GM19468 (cell line): ENCODE data around the gene HSD17B7.
"Not testable (repeated sequence)": the region's sequence is repeated elsewhere in the genome, so short reads cannot be mapped to it uniquely, and the experiment has no call there.

Experiments
- ATAC-seq: cut with Tn5 transposase; IDR thresholded peaks from one replicate; pipeline ENCODE4 v1.9.1; 2021; ENCODE audit warnings: mild to moderate bottlenecking, moderate library complexity, moderate number of reproducible peaks; ENCODE audit not compliant: unreplicated experiment; ENCODE audit errors: extremely low read depth

Gene HSD17B7

DNA sequence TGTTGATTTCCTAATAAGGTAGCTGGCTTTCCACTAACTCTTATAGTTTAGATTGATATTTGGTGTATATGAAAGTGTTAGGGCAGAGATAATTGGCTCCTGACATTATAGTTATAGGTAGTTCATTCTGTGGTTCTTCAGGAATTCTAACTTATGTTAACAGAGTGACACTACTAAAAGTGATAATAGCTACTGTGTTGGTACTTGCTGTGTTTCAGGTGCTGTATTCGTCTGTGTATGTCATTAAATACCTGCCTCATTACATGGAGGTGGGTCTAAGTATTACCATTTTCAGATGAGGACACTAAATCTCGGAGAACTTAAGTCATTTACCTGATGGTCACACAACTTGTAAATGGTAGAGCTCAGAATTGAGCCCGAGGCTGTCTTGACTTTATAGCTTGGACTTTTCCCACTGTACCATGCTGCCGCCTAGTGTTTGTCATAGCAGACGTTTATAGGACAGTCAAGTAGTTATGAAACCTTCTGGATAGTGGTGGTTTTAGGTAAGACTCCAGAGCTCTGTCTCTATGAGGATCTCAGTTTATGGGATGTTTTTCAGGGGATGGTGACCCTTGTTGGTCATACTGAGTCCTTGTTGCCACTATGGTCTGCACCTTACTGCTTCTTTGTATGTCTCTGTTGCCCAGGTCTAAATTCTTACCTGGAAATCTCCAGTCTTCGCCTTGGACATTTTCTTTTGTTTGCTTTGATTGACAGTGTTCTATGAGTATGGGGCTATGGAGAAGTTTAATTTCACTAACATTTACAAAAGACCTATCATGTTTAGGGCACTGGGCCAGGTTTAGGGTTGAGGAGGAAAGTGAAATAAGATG is 9.7 kb downstream of the HSD17B7 start:
- not testable (repeated sequence) for ATAC-seq

DNA sequence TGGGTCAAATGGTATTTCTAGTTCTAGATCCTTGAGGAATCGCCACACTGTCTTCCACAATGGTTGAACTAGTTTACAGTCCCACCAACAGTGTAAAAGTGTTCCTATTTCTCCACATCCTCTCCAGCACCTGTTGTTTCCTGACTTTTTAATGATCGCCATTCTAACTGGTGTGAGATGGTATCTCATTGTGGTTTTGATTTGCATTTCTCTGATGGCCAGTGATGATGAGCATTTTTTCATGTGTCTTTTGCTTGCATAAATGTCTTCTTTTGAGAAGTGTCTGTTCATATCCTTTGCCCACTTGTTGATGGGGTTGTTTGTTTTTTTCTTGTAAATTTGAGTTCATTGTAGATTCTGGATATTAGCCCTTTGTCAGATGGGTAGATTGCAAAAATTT is 17.0 kb downstream of the HSD17B7 start:
- not testable (repeated sequence) for ATAC-seq

DNA sequence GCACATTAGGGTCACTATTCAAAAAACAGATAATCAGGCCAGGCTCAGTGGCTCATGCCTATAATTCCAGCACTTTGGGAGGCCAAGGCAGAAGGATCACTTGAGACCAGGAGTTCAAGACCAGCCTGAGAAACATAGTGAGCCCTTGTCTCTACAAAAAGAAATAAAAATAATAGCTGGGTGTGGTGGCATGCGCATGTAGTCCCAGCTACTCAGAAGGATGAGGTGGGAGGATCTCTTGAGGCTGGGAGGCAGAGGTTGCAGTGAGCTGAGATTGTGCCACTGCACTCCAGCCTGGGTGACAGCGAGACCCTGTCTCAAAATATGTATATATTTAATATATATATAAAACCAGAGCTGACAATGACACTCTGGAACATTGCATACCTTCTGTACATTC is 21.9 kb downstream of the HSD17B7 start:
- not testable (repeated sequence) for ATAC-seq

DNA sequence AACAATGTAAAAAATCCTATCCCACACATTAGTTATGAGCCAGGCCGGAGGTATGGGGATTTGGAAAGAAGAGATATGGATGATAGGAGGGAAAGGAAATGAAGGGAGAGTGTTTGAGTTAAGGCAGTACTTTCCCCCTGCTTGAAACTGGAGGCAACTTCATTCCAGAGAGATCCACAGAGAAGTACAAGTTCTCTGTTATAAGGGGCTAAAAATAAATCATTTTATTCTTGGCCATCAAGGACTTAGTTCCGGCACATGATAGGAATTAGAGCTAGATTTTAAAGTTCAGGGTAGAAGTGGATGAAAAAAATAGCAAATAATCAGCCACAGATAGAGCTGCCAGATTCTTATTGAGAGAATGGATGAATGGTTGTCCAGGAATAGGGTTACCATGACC is 27.6 kb downstream of the HSD17B7 start:
- not testable (repeated sequence) for ATAC-seq

DNA sequence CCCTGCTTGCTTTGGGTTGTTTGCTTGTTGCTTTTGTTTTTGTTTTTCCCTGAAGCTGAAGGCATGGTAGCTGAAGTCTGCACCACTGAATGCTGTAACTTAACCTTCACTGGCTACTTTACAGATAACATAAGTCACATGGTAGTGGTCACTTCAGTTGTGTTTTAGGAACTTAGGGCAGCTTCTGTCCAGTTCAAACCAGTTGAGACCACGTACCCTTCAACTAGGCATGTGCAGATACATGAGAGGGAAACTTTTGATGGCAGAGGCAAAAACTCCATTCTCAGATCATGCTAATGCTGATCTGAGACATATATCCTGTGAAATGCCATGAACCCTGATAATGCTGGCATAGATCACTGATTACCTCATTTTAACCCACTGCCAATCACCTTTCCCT is 28.2 kb downstream of the HSD17B7 start:
- ATAC-seq = not testable (repeated sequence)

DNA sequence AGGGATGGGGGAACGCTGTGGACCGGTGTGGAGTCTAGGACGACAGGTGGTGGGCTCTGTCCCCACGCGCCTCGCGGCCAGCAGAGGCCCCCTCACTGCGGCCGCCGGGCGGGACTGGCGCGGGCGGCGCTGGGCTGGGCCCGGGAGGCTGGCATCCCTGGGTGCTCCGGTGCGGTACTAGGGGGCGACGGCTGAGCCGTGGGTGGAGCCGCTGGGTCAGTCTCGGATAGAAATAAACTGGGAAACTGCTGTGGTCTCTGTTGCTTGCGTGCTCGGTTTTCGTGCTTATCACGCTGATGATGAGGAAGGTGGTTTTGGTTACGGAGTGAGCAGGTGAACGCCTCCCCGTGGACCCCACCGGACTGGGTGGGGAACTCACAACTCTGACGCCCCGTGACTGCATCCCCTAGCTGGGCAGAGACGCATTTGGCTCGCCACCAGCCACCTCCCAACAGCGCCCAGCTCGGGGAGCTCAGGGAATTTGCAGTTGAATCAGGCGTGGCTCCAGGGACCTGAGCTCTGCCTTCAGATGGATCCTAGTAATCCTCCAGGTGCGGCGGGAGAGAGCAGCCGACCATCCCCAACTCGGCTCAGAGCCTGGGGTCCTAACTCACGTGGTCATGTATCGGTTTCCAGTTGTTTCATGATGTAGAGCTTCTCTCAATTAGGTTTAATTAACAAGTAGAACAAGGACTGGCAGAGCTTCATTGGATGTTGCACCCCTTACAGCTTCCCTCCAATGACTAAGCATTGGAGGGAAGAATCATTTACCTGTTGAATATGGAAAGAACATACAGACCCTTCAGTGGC is 32.1 kb downstream of the HSD17B7 start:
- ATAC-seq = no peak

DNA sequence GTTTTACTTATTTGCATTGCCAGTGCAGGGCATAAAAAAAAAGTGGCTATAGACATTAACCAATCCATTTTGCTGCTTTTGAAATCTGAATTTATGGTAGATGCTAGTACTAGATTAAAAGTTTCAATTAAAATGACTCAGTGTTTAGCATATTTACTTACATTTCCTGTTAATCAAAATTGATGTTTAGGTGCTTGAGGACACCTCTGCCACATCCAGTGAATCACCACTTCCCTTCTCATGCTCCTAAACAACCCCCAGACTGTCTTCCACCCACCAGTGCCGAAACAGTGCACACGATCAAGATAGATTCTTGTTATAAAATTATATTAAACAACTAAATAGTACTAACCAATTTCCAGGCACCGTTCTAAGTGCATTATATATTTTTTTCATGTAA is 32.7 kb downstream of the HSD17B7 start:
- no peak for ATAC-seq

DNA sequence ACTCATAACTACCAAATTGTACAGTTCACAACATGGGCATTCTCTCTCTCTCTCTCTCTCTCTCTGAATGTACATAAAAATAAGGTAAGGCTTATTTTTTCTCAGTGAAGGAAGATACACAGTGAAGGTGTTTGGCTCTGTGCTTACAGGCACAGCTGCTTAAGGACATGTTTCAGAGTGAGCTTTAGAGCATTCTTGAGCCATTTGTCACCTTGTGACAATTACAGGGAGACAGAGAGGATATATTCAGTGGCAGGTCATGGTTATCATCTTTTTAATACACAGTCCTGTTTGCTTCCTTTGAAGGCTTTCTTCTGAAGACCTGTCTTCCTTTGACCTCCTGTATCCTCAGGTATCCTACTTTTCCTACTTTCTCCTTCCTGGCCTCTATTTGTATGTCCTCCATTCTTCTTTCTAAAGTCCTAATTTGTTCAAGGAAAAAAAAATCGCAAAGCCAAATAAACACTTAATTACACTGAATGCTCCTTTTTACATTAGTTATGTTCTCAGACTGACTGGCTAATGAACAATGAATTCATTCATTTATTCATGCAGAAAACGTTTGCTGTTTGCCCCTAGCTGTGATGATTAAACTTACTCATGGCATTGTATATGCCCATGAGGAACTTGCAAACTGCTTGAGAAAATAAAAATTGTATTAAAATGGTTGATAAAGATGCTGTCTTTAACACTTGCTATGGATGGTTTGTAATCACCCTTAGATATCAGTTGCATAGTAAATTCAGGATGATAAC is 33.4 kb downstream of the HSD17B7 start:
- no peak for ATAC-seq

DNA sequence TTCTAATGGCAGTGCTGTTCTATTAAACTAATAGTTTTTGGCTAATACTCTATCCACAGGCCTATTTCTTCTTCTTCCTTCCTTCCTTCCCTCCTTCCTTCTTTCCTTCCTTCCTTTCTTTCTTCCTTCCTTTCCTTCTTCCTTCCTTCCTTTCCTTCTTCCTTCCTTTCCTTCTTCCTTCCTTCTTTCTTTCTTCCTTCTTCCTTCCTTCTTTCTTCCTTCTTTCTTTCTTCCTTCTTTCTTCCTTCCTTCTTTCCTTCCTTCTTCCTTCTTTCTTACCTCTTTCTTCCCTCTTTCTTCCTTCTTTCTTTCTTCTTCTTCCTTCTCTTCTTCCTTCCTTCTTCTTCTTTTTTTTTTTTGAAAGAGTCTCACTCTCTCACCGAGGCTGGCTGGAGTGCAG is 38.8 kb downstream of the HSD17B7 start:
- no peak for ATAC-seq

DNA sequence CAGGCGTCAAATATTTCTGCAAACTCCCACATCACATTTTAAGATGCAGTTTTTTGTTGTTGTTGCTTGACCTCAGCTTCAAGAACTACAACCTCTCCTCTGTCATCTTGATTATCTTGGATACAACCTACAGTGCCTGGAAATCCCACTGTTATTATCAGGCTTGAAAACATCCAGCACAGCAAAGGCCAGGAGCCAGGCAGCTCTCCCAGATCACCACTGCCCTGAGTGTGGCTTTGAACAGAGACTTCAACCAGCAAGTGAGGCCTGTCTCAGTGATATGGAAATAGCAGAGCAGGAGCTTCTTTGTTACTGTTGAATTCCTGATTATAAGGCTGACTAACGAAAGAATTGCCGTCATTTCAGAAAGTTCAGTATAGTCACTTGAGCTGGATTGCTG is 42.0 kb downstream of the HSD17B7 start:
- no peak for ATAC-seq

DNA sequence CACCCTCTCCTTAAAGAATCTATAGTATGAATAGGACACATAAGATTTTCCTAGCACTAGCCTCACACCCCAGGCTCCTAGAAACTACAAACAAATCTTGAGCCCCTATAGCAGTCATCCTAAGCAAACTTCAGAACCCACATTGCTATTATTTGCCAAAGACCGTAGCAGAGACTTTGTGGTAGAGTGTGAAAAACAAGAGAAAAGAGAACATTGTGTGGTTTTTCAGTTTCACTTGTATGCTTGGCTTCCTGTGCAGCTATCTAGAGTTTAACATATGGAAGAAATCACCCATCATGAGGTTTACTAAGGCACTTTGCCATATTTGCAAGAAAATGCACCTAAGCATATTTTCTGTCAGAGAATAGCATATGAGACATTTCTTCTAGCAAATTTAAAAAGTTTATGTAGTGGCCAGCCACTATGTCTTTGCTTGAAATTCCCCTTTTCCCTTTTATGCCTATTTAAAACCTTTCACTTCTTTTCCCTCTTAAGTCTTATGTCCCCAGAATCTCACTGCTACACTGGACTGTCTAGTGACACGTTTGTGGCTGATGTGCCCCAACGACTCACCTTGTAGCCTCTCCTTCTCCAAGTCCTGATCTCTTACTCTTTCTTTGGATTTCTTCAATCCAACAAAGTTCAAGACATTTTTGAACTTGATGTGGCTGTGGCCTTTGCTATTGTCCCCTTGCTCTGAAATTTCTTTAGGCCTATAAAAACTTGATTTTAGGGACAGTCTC is 44.8 kb downstream of the HSD17B7 start:
- peak; percentile 90 for ATAC-seq

DNA sequence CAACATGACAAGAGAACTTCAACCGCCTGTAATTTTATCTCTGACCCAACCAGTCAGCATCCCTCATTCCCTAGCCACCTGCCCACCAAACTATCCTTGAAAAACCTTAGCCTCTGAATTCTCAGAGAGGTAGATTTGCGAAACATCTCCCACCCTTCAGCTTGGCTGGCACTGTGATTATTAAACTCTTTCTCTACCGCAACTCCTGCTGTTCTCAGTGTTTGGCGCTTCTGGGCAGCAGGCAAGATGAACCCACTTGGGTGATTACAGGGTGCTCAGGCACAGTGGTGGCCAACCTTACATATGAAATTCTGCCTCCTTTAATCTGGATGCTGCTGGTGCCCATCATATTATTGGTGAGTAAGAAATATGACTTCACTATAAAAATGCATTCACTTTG is 48.4 kb downstream of the HSD17B7 start:
- no peak for ATAC-seq

DNA sequence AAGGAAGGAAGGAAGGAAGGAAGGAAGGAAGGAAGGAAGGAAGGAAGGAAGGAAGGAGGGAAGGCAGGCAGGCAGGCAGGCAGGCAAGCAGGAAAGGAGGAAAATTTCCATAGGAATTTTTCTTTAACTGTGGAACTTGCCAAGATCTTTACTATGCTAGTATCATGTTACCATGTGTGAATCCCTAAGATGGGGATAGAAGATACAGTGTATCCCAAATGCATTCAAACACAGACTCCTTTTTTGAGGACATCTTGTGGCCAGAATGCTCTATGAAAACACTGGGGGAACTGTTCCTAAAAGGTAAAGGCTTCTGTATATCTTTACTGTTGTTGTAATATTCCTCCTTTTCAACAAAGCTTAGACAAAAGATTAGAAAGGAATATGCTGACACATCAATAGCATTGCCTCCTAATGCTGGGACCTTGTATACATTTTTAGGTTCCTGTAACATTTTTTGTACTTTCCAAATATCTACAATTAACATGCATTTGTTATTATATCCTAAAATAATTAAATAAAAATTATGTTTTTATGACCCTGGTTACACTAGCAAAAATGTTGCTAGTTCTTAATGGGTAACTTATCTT is 49.8 kb downstream of the HSD17B7 start:
- ATAC-seq = no peak

DNA sequence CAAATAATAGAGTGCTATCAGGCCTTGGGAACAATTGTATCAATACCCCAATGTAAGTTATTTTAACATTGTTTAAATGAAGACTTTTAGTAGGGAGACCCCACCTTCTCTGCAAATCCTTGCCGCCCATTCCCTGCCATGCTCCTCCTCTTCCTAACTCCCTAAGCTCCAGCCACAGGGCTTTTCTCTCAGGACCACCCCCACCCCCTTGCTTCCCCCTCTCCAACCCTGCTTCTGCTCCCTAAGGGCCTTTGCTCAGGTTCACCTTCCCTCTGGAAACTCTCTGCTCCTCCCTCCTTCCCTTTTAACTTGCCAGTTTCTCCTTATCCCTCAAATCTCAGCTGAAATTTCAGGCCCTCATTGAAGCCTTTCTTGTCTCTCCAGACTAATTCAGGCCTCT is 53.7 kb downstream of the HSD17B7 start:
- no peak for ATAC-seq

DNA sequence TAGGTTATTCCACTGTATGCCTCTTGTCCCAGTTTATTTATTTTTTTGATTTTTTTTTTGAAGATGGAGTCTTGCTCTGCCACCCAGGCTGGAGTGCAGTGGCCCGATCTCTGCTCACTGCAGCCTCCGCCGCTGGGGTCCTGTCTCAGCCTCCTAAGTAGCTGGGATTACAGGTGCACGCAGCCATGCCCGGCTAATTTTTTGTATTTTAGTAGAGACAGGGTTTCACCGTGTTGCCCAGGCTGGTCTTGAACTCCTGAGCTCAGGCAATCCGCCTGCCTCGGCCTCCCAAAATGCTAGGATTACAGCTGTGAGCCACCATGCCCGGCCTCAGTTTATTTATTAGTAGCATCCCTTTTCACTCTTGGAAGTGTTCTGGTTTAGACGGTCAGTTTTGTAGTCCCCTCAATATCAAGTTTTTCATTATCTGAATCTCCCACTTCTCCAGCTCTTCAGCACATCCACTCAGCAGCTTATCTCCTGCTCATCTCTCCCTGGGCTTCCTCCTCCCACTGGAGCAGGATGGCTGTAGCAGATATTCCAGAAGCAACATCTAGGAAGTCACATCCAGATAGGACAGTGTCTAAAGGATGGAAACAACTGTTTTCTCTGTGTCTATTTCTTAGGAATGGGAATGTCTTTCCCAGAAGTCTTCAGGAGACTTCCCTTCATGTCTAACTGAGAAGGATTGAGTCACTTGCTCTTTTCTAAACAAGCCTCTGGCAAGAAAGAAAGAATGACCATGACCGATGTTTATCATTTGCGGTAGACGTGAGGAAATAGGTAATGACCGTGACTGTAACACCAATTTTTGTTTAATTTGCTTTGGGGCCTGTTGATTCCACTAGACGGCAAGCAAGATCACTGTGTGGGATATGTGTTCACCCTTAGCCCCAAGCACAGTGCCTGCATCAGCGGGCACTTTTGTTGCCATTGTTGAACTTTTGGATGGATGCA is 56.0 kb downstream of the HSD17B7 start:
- no peak for ATAC-seq

DNA sequence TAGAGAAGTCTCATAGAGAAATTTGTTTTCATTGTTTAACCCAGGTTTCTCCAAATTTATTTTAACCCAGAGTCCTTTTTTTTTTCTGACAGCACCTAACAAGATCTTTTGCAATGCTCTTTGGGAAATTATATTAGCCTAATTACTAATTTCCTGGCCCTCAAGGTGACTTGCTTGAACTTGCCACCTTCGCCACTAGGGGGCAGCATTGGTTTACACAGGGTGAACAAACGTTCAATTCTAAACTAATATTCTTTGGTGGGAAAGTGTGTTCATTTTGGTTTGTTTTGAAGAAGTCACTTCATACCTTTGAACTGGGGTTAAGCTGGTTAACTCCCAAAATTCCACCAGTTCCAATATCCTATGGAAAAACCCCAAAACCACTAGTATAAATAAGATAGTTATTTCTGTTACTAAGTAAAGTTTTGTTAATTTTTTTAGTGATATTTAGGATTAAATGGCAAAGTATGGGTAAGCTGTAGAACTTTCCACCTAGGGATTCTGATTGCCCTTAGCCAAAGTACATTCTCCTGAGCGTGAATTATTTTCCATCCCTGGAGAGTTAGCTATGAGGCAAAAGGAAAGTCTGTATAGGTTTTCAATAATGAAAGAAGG is 57.4 kb downstream of the HSD17B7 start:
- no peak for ATAC-seq

DNA sequence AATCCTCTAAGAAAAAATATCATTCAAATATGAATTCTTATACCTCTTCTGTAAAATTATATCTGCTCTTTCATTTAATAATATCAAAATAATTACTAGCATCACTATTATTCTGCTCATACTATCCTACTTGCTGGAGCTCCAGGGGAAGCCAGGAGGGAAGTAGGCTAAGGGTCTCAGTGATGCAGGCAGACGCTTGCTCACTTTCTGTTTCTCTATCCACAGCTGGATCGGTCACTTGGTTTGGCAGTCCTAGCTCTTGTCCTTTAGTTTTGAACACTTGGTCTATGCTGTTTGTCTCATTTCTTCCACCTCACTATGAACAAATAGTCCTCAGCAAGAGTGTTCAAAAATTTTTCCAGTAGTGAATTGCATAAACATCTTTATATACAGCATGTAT is 59.2 kb downstream of the HSD17B7 start:
- ATAC-seq = no peak

DNA sequence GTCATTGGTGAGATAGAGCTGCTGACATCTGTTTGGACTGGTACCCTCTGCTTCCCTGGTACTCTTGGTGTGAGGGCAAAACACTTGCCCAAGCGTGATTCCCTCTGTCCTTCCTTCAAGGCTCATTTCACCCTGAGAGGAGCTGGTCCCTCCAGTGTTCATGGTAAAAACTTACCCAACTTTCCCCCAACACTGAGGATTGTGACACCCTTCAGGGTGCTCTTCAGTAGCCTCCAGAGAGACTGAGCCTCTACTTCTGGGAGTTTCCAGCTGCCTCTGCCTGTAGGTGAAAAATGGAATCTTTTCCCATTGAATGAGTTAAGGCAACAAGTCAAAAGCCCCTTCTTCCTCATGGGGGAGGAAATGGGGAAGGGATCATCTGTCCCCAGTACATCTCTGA is 60.8 kb downstream of the HSD17B7 start:
- ATAC-seq = no peak
